GM12892 (cell line): ENCODE measurements around the gene SALL1.

ENCODE experiments used
- DNase-seq: peaks from one replicate; pipeline ENCODE4 v3.0.0; 2011; ENCODE audit not compliant: insufficient read length
- FAIRE-seq: peaks from 2 replicates; lab custom pipeline; 2011; peaks lifted over from hg19 to GRCh38; lab: Jason Lieb, UNC
- POLR2A ChIP-seq: IDR thresholded peaks from 2 replicates; pipeline ENCODE4 v1.6.1; 2011; ENCODE audit warnings: low read depth, low read length, control low read depth
- POLR2AphosphoS5 ChIP-seq: IDR thresholded peaks from 2 replicates; pipeline ENCODE4 v1.6.1; 2011; ENCODE audit warnings: low read depth, low read length, control low read depth
- TAF1 ChIP-seq: IDR thresholded peaks from 2 replicates; pipeline ENCODE4 v1.6.1; 2011; ENCODE audit warnings: low read depth, mild to moderate bottlenecking, control low read depth, low read length, borderline replicate concordance

SALL1 gene

DNA sequence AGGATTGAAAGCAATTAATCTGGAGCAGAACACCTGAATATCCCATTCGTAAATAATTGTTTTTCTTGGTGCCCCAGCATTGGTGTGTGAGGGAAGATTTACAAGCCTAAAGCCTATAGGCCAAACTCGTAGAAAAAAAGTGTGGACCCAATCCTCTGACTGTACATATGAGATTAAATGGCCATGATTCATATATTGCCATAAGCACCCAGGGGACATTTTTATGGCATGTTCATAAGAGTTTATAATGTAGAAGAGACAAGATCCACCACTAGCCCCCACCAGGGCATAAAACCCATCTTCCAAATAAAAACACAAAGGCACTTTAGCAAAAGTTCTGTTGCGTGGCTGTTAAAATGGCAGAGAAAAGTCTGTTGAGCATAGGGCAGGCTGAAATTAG is 15.5 kb upstream of the SALL1 start:
- no peak for DNase-seq
- FAIRE-seq, result no peak
- TF ChIP-seq TAF1 (no peak), POLR2A (no peak), POLR2AphosphoS5 (no peak)

DNA sequence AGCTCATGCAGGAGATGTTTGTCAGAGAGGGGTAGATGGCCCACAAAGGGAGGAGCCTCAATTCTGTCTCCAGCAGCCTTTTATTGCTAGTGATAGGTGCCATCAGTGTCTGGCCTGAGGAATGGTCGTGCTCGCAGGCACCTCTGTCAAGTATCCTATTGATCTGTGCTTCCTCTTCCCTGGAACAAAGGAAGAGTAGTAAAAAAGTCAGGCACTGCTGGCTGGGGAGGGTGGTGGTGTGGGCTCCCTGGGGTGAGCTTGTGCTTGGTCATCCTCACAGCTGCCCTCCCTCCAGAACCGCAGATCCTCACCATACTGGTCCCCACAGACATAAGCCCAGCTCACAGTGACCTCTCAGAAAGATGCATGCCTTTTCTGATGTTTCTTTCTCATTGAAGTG is 15.0 kb upstream of the SALL1 start:
- TF ChIP-seq TAF1 (no peak), POLR2AphosphoS5 (no peak), POLR2A (no peak)
- no peak for DNase-seq
- FAIRE-seq, result no peak

DNA sequence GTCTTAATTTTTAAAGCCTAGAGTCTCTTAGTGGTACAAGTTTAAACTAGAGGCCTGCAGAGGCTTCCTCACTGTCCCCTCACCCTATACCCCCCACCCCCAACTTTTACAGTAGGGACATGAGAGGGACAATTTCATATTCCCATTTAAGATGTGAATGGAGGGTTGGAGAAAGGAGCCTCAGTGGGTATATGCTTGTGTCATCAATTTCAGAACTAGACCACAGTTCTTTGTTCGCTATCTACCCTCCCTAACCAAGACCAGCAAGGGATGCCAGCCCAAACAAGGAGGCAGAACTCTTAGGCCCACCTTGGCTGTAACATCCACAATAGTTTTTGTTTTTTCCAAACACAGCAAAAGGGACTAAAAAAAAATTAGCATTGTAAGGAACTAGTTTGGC is 14.0 kb upstream of the SALL1 start:
- TF ChIP-seq POLR2A (no peak), TAF1 (no peak), POLR2AphosphoS5 (no peak)
- FAIRE-seq, result no peak
- no peak for DNase-seq

DNA sequence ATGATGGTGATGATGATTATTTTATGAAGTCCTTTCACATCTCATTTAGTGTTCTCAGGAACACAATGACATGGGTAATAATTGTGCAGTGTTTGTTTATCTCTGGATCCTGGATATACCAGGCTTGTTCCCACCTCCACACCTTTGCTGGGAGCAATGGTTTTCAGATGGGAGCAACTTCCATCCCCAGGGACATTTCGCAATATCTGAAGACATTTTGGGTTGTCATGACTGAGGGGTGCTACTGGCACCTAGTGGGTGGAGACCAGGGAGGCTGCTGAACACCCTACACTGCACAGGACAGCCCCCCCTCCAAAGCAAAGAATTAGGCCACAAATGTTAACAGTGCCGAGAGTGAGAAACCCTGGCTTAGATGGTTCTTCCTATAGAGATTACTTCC is 13.5 kb upstream of the SALL1 start:
- no peak for DNase-seq
- no peak for FAIRE-seq
- TF ChIP-seq TAF1 (no peak), POLR2AphosphoS5 (no peak), POLR2A (no peak)

DNA sequence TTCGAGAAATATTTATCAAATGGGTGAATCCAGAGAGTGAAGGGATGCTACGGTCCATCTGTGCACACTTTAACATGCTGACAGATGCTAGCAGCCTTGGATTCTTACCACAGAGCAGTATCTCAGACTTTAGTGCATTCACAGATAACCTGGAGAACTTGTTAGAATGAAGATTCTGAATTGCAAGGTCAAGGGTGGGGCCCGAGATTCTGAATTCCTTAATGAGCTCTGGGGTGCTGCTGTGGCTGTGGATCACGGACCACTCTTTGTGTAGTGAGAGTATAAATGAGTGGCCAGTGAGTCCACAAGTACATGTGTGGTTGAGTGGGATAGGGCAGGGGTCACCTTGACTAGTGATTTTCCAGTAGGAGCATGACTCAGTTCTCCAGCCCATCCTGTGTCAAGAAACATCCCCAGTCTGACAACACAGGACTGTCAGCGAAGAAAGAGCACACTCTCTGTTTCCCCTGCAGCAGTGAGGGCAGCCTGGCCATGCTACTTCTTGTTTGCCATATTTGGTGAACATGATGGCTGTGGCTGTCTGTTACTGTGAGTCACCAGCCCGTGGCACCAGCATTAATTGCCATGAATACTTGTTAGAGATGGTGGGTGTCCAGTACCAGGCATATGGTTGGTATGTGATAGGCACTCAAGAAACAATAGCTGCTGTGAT is 13.0 kb upstream of the SALL1 start:
- no peak for TF ChIP-seq TAF1
- no peak for TF ChIP-seq POLR2AphosphoS5
- TF ChIP-seq POLR2A, result no peak
- no peak for FAIRE-seq
- no peak for DNase-seq

DNA sequence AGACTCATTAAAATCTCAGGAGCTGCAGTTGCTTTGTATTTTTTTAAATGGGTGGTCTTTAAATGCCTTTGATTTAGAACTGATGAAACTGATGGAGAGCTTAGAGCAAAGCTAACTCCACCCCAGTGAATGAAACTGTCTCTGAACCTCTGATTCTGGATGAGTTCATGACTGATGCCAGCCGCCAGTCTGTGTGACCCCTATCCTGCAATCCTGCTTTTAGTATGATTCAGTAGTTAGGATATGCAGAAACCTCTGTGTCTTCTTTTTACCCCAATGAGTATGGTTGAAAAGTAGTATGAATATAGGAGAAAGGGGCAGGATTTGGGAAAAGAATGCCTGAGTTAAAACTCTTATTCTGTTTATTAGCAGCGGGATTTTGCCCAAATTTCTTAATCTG is 12.3 kb upstream of the SALL1 start:
- TF ChIP-seq POLR2A, result no peak
- no peak for TF ChIP-seq TAF1
- no peak for TF ChIP-seq POLR2AphosphoS5
- FAIRE-seq (no peak), DNase-seq (no peak)

DNA sequence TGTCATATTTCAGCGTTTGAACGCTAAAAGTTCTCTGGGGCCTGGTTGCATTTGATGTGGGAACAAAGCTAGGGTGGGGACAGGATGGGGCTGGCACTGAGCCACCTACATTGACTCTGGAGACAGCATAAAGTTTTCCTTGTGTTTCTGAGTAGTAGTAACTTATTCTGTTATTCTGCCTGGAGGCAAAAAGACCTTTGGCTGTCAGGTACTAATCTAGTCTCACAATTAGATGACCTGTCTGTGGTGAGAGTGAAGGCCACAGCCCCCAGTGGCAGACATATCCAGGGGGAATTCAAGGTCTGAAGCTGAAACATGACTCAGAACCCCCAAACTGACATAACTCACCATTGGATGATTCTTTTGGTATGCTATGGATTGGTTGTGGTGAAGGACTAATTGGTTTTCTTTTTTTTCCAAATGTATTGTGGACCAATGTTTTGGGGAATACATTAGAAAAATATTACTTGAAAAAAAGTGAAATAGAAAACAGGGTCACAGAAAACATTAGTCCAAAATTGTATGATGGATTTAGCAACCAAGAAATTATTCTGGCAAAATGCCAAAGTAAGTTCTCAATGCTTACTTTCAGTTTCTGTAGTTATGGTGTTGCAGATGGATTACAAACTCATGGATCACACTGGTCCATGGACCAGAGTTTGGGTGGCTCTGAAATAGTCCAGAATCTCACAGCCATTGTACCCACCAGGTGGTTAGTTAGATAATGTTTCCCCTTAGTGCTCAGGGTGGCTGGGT is 10.5 kb upstream of the SALL1 start:
- FAIRE-seq, result no peak
- DNase-seq, result no peak
- TF ChIP-seq POLR2AphosphoS5 (no peak), POLR2A (no peak), TAF1 (no peak)

DNA sequence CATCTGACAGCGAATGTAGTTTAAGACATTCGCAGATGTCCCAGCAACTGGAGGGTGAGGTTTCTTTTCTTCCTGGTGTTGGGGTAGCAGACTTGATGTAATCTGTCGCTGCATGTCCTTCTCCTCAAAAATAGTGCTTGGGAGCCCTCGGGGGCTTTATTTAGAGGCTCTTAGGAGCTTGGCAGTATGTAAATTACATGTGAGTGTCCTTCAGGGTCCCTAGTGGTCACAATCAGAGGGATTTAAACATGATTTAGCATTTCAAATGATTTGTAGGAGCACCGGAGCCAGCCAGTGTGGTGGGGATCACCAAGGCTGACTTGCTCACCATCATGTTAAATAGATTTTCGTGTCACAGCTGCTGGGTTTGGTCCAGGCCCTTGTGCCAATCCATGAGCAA is 8.8 kb upstream of the SALL1 start:
- no peak for DNase-seq
- no peak for FAIRE-seq
- TF ChIP-seq TAF1 (no peak), POLR2A (no peak), POLR2AphosphoS5 (no peak)

DNA sequence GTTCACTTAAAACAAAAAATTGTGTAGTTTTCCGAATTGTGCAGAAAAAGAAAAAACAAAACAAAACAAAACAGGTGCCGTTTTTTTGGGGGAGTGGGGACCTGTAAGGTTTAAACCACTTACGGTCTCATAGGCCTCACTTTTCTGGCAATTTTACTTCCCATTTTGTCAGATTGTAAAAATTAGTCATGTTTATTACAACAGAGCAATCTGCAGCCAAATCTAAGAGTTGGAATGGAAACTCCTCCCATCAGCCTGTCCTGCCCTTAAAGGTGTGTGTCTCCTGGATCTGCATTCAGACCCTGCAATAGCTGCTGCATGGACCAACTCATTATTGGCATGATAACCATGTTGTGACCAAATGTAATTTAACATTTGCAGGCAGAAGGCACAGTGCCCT is 8.2 kb upstream of the SALL1 start:
- FAIRE-seq, result no peak
- no peak for DNase-seq
- no peak for TF ChIP-seq POLR2A
- no peak for TF ChIP-seq TAF1
- TF ChIP-seq POLR2AphosphoS5, result no peak

DNA sequence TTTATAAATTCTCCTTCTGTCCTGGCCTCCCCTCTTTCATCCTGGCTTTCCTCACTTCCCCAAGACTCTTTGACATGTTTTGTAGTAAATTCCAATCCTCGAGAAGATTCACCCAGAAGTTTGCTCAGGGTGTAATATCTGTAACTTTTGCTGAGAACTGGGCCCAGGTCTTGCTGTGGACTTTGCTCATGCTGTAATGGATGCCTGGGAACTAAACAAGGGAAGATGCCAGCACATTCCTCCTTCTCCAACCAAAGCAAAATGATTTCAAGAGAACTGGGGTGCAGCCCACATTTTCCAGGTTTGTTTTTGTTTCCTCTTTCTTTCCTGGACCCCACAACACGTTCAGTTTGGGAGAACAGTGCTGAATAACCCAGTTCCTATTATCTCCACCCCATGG is 6.6 kb upstream of the SALL1 start:
- DNase-seq (no peak), FAIRE-seq (no peak)
- TF ChIP-seq POLR2AphosphoS5, result no peak

DNA sequence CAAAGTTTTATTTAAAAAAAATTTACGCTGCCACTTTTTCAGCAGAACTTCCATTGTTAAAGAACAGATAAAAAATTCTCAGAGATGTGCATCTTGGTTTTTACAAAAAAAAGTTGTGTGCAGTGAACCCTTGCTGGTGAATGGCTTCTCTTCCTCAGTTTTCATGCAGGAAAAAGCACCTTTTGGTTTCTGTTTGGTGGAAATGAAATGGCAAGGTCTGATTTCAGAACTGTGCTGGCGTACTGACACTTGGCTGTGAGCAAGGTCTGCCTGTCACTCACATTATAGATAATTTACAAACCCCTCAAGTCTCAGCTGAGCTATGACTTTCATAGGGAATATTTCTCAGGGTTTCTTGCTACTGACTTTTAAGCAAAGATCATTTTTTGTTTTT is 5.7 kb upstream of the SALL1 start:
- TF ChIP-seq POLR2A, result no peak
- TF ChIP-seq TAF1, result no peak
- no peak for TF ChIP-seq POLR2AphosphoS5
- DNase-seq (no peak), FAIRE-seq (no peak)
